Kidney capillary endothelial cell (primary cell): ENCODE measurements around the gene SNRPN.
"Not testable (repeated sequence)": the region's sequence is repeated elsewhere in the genome, so short reads cannot be mapped to it uniquely, and the experiment has no call there.

ENCODE experiments used
- DNase-seq: peaks from one replicate; pipeline ENCODE4 v3.0.0-alpha.2; 2018; ENCODE audit warnings: low spot score

SNRPN gene

DNA sequence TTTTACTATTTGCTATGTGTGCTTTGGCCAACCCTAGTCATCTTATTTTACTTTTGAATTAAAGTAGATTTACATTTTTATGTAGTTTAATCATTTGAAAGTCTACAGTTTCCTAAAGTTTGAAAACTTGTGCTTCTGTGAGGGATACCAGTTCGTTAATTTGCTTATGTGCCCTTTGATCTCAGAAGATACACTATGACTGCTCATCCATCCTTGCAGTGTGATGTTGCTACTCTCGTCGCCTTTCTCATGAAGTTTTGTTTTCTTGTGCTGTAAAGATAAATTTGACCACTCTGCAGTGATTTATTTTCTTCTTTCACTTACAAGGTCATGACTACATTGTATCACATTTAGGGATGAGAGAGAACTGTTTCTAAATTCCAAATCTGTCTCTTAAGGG lies 16.3 kb downstream of the SNRPN start:
- no peak for DNase-seq

DNA sequence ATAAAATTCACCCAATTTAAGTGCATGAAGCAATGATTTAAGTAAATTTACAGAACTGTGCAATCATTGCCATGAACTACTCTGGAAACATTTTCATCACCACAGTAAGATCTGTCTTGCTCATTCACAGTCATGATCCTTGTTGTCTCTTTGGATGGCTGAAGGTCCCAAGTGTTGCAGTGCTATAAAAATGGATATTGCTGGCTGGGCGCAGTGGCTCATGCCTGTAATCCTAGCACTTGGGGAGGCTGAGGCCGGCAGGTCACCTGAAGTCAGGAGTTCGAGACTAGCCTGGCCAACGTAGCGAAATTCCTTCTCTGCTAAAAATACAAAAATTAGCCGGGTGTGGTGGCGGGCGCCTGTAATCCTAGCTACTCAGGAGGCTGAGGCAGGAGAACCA lies 17.0 kb downstream of the SNRPN start:
- DNase-seq: no peak

DNA sequence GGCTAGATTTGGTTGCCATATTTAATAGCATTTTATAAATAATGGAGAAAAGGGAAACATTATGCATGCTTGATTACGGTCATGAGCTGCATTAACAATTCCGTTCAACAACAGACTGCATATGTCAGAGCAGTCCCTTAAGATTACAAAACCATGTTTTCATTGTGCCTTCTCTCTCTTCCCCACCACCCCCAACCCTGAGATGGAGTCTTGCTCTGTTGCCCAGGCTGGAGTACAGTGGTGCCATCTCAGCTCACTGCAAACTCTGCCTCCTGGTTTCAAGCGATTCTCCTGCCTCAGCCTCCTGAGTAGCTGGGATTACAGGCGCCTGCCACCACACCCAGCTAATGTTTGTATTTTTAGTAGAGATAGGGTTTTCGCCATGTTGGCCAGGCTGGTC lies 17.9 kb downstream of the SNRPN start:
- DNase-seq: not testable (repeated sequence)

DNA sequence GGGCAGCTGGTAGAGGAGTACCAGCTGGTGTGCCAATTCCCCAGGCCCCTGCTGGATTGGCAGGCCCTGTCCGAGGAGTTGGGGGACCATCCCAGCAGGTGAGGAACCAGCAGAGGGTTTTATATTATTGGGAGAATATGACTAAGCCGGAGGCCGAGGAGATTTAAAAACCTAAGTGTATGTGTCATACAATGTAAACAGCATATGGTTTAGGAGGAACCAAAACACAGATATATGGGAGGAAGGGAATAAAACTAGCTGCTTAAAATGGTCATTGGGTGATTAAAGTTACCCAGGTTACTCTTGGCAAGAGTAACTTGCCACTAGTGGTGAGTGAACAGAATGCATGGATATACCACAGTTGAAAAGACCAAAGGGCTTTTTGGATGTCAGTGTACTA lies 22.1 kb downstream of the SNRPN start:
- DNase-seq: no peak

DNA sequence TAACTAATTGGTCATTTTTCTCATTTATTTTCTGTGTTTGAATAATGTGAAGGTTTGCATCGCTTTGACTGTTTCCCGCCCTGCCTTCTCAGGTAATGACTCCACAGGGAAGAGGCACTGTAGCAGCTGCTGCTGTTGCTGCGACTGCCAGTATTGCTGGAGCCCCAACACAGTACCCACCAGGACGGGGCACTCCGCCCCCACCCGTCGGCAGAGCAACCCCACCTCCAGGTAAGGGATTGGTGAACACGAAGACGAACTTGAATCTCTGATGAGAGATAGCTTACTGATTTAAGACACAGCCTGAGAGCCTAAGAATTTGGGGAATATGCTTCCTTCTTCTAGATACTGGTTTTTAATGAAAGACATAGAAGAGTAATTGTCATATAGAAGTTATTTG lies 22.9 kb downstream of the SNRPN start:
- DNase-seq: no peak

DNA sequence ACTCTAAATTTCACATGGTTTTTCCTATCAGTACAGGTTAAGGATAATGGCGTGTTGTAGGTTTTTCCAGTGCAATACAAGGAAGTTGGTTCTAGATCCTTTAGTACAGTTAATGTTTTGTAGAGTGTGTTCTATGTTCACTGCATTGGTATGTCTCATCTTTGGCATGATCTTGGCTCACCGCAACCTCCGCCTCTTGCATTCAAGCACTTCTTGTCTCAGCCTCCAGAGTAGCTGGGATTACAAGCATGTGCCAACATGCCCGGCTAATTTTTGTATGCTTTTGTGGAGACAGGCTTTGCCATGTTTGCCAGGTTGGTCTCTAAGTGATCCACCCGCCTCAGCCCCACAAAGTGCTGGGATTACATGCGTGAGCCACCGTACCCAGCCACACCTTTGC lies 30.4 kb downstream of the SNRPN start:
- no peak for DNase-seq

DNA sequence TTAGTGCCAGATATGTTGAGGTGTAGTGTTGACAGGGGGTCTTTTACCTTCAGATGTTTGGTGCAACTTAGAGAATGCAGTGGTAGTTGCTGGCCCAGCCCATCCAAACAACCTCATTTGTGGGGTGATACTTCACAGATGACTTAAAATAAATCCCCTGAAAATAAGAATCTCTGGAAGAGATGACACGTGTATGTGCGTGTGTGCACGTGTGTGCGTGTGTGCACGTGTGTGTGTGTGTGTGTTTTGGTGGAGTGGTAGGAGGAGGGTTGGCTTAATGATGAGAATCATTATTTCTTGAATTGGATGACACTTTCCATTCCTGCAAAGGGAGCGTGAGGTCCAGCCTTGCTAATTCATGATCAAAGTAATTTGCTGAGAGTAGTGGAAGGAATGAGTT lies 31.9 kb downstream of the SNRPN start:
- DNase-seq: no peak

DNA sequence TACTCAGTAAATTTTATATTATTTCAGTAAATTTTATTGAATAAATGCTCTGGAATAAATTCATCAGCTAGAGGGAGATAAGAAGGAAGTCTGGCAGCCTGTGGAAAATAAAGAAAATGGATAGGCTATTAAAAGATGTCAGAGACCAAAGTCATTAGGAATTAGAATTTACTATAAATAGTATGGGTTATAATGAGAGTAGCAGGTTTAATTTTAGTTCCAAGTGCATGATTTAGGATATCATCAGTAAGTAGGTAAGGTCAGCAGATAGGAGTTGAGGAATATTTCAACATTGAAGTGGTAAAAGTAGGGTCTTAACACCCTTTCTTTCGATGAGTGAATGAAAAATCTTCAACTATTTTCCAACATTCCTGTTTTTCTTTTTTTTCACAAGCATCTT lies 64.6 kb downstream of the SNRPN start:
- DNase-seq: no peak

DNA sequence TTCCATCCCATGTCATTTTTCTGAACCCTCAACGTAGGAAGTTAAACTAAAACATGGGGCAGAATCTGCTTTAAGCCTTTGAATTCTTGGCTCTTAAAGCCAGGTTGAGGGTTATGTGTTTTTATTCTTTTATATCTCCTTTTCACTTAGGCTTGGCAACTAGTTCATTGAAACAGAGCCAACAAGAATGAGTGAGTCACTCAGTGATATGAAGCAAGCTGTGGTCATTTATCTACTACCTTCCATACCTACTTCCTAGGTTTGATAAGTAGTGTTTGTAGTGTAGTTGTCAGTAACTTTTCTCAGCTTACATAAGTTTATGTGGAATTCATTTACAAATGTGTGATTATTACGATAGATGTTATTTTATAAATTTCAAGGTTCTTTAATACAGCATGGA lies 67.4 kb downstream of the SNRPN start:
- DNase-seq: no peak
